ENCODE data around the gene CNN3. TPM values are rescaled to one million over a fixed set of nuclear protein-coding genes. Genes with fewer than 3 reads are reported as not detected.

Gene CNN3
- polyA plus RNA-seq, 1 donor, result 348 TPM

DNA sequence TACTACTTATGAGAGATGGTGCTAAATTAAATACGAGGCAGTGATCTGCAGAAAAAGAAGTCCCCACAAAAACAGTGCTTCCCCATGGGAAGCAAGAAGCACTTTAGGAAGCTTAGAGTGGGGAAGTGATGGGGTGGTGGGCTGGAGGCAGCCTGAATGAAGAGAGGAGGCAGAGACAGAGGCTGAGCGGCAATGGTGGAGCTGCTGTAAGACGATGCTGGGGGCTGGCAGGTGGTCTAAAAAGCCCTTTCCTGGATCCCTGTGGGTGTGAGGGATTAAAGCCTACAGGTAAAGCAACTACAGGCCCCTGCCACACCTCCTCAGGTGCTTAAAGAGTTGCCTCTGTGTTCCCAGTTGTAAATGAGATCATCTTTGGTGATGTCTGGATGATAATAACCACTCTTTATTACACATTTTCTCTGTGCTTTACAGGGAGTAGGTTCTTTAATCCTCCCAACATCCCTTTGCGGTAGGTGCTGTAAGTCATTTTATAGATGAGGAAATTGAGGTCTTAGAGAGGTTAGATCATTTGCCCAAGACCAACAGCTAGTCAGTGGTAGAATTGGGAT lies 39.2 kb downstream of the CNN3 start:
- no peak for DNase-seq (ENCODE audit: low read depth)

DNA sequence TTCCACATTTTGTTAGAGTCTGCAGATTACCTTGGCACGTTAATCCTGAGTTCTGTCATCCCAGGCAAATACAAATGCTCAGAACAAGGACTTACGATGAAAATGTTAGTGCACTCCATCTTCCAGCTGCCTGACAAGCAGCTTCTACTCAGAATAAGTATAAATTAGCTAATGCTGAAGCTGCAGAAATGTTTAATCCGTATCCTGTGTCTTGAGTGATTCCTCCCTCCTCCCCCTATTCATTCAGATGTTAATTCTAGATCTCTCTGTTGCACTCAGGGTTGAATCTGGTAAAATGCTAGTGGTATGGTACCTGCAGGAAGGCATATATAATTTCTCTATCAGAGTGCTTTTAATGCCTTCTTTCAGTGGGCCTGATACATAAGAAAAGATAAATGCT lies 39.8 kb downstream of the CNN3 start:
- DNase-seq (ENCODE audit: low read depth), result no peak

DNA sequence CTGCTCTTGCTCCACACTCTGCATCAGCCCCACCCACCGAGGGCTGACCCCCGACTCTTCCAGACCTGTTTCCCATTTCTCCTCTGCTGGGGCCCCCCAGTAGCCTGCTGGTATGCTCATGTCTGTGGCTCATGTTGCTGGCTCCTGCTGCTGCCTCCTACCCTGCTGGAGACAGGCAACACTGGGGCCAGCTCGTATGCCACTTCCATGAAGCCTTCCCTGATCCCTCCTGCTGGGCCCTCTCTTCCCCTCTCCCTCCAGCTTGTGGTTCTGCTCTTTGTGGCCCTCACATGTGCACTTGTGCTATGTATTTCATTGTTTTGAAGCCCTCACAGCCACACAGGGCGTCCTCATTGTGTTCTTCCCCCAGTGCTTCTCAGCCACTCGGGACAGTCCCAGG lies 40.5 kb downstream of the CNN3 start:
- DNase-seq (ENCODE audit: low read depth), result no peak

DNA sequence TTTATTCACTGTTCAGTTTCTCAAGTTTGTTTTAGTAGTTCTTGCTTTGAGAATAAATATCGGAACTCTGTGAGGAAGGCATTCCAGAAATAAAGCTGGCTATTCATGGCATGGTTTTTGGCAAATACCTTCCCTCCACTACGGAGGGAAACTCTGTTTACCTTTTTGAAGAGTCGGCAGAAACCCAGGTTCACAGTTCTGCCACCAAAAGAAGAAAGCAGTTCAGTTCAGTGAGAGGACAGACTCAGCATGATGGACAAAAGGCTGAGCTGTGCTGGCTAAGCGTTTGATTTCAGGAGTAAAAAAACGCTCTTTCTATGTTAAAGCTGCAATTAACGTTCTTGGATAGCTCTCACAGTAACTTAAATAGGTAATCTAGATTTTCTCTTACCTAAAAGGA lies 42.4 kb downstream of the CNN3 start:
- no peak for DNase-seq (ENCODE audit: low read depth)

DNA sequence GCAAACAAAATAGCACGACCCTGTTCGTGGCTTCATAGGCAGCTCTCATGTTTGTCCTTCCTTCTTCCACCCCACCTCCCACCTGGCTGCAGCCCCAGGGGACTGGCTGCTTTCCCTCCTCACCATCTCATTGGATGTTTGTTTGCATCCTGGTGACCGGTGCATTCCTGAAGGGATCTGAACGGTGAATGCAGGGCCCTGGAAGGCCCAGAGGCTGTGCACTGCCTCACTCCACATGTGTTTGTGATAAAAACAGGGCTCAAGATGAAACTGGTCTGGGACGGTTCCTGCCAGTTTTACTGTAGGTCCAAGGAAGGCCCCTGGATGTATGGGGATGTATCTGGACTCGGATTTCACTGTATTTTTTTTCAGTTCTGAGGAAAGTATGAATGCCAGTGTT lies 42.8 kb downstream of the CNN3 start:
- peak; percentile 69 for DNase-seq (ENCODE audit: low read depth)

DNA sequence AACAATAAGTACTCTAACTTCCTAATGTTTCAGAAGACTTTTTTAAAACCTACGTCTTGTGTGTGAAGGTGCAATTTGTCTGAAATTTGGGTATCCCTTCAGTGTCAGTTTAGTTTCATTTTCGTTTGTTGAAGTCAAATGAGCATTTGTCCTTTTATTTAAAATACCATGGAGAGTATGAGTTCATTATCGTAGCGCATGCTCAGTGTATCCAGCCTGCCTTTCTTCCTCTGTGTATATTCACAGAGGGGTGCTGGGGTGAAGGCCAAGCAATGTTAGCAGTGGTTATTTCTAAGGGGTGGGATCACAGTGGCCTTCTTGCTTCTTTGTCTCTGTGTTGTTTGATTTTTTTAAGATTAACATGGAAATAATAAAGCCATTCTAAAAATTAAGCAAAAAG lies 43.2 kb downstream of the CNN3 start:
- DNase-seq (ENCODE audit: low read depth), result no peak

DNA sequence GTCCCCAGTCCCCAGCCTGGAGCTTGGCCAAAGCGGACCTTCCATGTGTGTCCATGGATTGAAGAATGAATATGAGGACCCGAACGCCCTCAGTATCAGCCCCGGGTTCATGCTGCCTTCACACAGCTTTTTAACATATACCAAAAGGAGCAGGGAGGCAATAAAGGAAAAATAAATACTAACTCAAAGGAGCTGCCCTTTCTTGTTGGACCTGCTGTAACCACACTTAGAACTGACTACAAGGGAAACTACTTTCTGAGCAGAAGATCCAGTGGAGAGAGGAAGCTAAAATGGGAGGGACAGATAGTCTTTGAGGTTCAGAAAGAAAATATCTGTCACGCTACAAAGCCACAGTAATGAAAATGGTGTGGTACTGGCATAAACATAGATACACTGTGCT lies 48.6 kb downstream of the CNN3 start:
- no peak for DNase-seq (ENCODE audit: low read depth)

DNA sequence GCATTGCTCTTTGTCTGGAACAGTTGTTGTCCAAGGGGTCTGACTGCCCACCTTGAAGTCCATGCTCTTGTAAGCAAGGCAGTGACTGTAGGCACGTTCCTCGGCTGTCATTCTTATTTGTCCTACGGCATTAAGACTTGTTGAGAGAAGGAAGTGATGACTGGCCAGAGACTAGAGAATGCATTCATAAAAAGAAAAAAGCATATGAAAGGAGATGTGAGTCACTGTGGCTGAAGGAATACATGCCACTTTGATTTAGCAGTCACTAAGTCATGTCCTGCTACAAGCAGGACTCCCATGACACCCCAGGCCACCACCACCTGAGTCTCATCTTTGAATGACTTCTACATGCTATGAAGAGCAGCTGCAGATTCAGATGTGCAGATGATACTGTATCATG lies 50.5 kb downstream of the CNN3 start:
- no peak for DNase-seq (ENCODE audit: low read depth)

DNA sequence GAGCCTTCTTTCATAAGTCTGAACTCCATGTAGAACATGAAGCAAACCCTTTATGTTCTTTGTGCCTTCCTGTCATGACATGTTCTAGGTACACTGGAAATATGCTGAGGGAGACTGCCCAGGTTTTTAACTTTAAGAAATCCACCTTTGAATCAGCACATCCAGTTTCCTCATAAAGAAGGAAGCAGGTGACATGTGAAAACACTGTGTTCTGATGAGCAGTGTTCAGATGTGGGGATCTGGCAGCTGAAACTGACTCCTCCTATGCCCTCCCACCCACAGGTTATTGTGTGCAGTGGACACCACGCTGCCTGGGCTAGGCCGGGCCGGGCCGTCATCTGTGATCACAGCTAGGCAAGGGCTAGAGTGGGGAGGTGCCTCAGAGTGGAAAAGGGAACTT lies 51.1 kb downstream of the CNN3 start:
- DNase-seq (ENCODE audit: low read depth), result no peak

DNA sequence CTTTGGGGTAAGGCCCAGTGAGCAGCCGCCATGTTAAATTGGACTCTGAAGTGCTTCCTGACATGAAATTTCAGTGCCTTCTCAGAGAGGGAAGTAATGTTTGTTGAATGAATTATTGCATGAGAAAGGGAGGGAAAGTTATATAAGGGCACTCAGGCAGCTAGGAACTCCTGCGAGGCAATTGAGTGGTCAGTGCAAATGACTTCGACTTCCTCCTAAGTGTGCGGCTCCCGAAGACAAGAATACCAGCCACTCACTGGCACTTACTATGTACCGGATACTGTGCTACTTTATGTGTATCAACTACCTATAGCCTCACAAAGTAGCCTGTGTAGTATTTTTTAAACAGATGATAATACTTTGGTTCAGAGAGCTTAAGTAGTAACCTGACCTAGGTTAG lies 52.5 kb downstream of the CNN3 start:
- DNase-seq (ENCODE audit: low read depth), result no peak

DNA sequence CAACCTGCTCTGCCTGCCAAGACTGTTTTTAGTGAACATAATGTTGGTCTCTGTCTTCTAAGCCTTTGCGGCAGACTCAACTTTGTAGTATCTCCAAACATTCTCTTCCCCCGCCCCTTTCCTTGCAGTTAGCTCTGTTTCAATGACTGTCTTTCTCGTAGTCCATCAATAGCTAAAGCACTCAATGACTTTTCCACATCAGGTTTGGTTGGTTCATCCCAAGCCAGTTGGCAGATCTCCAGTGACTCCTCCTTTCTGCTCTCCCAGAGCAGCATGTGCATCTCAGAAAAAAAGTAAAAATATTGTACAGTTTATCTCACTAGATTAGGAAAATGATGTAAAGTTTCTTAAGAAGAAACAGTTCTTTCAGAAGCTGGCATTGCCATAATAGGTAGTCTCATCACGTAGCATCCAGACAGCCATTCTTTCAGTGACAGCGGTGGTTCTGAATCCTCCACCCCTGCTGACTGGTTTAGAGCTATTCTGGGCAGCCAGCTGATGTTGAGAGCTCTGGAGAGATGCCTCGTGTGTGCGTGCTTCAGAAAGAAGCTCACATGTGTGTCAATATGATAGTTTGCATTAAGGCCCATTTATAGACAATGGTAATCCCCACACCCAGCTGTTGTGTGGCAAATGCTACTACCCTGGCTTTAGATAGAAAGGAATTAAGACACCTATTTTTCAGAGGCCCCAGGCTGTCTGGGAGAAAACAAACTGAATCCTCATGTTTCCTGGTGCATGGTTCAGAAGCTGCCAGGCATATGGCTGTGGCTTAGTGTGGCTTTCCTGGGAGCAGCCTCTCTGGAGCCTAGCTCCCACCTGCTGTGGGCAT lies 53.2 kb downstream of the CNN3 start:
- DNase-seq (ENCODE audit: low read depth), result no peak

DNA sequence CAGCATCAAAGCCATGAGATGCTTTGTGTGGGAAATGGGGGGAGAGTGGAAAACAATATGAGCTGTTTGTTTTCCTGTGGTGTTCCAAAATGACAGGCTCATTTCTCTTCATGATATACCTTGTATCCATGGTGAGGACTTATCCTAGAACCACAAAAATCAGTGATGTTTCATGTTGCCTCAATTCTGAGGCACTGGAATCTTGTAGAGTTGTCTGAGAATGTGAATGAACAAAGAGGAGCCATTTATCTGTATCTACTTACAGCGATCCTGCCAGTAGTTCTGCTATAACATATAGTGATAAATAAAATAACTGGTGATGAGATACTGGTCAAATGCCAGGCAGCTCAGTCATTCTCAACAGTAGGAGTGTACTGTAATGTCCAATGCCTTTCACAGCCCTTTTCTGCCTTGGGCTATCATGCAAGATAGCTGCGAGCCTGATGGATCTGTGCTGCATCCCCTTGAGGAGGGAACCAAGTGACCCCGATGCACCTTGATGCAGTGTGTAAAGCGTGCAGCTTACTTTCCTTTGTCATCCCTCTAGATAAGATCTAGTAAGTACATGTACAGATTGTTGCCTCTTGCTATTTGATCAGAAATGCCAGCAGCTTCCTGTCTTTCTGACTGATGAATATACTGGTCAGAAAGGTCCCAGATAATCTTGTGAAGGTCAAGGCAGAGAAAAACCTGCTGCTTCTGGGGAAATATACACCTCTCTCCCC lies 54.0 kb downstream of the CNN3 start:
- DNase-seq (ENCODE audit: low read depth), result no peak

DNA sequence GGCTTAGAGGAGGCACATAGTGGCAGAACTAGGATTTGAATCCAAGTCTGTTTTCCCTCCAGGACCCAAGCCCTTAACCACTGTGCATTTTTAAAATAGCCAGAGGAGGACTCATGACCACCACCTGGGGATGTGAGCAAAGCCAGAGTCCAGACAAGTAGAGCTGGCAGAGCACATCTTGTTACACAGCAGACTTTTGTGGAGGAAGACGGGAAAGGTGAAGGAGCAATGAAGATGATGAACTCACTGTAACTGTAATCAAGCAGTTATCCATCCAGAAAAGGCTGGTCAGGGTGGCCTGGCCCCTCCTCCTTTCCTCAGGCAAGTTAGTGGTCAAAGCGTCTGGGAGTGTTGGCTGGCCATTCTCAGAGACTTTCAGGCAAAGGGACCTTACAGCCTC lies 55.9 kb downstream of the CNN3 start:
- DNase-seq (ENCODE audit: low read depth), result no peak

DNA sequence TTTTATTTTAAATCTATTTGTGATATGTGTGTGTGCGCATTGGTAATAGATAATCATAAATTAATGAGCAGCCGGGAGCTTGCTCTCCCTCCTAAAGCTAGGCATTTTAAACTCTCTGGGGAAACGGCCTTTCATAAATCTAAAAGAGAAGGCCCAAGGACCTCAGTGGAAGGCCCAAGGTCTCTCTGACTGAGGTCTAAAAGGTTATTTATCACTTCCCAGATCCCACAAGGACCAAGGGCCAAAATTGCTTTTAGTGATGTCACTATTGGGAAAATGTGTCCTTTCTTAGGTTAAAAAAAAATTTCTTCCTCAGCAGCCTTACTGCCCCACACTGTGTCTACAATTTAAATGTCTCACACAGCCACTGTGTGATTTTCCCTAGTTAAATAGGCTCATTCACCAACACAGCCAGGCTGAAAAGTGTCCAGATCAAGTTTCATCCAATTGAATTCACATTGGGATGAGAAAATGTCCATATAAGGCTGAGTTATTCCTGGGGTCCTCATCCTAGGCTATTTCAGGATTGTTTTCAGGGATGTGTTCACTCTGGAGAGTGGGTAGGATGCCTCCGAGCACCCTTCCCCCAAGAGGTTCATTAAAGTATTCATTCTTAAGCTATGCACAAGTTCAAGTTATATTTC lies 60.6 kb downstream of the CNN3 start:
- no peak for DNase-seq (ENCODE audit: low read depth)

DNA sequence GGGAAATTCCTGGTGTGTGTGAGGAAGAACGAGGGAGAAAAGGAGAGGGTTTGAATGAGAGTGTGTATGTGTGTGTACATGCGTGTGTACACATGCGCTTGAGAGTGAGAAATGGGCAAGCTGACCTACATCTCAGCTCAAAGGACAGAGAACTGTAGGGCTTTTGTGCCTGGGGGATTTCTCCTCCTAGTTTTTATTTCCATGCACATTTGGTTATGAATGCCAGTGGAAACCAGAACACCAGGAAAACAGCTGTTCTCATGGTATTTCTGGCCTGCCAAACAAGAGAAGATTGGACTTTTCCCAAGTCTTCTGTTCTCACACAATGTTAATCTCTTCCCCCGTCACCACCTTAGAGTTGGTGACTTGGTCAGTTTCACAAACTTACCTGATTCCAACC lies 61.5 kb downstream of the CNN3 start:
- DNase-seq (ENCODE audit: low read depth), result no peak

DNA sequence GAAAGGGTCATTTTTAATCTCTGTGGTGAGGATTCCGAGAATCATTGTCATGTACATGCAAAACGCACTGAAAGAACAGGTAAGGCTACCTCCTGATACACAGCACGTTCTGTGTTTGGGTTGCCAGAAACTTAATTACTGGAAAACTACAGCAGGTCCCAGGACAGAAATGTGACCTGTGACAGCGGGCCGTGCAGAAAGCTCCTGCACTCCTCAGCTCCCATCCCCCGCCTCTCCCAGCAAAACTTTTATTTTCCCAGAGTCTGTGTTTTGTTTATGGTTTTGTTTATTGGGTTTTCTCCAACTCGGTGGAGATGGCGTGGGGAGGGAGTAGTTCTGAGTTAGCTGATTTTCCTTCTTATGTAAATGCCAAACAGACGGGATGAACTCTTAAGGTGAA lies 62.1 kb downstream of the CNN3 start:
- no peak for DNase-seq (ENCODE audit: low read depth)

DNA sequence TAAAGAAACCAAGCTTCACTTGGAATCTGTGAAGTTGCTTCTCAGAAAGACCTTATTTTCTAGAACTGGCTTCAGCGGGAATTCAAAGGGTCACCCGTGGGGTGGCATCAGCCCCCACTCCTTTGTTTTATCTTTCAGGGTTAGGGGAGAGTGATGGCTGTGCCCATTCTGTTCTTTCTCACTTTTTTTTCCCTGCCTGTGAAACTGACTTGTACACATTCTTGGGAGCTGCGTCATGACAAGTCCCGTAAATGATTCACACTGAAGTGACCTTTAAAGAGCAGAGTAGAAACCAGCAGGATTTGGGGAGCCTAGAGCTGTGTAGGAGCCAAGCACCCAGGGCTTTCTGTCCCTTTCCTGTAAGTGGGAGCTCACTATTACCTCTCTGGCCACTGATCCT lies 63.0 kb downstream of the CNN3 start:
- no peak for DNase-seq (ENCODE audit: low read depth)

DNA sequence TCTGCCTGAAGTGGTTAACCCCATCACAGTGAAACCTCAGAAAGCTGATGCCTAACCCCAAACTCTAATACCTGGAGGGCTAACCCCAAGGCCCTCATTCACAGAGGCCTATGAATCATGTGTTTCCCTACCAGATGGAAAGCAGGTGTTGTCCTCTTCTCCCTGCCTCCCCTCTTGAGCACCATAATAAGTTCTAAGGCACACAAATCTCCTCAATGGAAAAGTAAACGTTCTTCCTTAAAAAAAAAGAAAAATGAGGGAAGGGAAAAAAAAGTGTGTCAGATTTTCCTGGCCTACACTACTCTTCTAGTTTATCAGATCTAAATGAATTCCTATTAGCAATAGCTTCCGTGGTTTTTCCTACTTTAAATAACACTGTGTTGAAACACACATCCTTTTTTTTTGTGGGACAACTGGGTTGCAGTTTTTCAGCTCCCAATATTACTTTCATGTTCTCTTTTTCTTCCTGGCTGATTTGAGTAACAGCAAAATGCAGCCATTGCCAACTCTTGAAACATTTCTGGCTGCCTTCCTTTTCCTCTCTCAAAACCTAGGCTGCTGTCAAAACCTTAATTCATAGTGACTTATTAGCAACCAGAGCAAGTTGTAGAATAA lies 63.5 kb downstream of the CNN3 start:
- DNase-seq (ENCODE audit: low read depth), result no peak

DNA sequence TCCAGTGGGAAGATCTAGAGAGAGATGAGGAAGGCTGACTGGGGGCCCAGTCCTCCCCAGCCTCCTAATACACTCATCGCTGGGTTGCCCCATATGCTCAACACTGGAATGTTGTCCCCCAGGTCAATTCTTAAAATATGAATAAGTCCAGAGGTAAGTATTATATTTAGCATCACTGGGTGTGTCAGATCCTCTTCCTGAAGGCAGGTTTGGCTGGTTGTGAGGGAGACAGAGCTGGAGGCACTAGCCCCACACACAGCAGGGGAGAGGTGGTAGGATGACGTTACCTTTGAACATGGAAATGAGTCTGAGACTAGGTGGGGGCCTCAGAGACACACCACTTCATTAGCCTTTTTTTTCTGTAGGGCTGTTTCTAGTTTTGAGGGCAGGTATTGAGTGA lies 64.2 kb downstream of the CNN3 start:
- no peak for DNase-seq (ENCODE audit: low read depth)

DNA sequence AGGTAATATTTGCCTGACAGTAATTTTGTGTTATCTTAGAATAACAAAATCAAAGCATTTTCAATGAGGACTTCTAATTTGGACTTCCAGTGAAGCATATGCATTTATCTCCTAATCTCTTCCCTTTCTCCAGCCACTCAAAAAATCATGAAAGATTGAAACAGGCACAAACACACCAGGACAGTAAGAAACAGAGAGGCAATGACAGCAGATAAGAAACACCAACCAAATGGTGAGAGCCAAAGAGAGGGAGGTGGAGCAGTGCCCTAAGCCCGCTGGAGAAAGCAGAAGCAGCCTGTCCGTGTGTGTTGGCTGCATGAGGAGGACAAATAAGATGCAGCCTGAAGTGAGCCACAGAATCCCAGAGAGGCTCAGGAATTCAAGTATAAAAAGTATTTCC lies 67.7 kb downstream of the CNN3 start:
- no peak for DNase-seq (ENCODE audit: low read depth)

DNA sequence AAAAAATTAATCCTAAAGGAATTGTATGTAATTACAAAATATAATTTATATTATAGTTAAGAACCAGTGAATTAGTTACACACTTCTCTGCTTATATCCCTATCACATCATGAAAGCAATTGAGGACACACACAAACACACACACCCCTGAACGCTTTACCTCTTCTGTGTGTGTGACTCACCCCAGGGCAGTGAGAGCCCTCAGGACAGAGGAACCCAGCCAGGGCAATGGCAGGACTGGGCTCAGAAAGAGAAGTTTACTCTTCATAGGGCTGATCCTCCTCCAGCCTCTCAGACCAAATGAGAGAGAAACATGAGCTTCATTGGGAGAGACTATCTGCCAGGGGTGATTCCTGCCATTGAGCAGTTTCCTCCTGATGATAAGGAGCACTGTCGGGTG lies 68.6 kb downstream of the CNN3 start:
- DNase-seq (ENCODE audit: low read depth), result no peak

DNA sequence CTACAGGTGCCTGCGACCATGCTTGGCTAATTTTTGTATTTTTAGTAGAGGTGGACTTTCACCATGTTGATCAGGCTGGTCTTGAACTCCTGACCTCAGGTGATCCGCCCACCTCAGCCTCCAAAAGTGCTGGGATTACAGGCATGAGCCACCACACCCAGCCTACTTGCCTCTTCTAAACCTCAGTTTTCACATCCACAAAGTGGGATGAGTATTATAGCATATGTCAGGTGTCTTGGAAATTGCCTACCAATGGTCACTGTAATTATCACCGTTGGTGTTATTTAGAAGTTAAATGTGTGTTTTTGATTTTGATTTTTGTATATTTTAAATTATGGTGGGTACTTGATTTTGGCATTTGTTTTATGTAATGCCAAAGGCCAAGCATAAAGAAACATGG lies 70.0 kb downstream of the CNN3 start:
- no peak for DNase-seq (ENCODE audit: low read depth)

All from forelimb muscle (tissue), 1 donor.